Activated CD4-positive, CD25-positive, alpha-beta regulatory T cell (primary cell): ENCODE data around the gene PRR35.

Experiments
- DNase-seq, 4 experiments: peaks; one replicate each; lab custom pipeline; 2025; lab: John Stamatoyannopoulos, UW

The PRR35 gene

DNA sequence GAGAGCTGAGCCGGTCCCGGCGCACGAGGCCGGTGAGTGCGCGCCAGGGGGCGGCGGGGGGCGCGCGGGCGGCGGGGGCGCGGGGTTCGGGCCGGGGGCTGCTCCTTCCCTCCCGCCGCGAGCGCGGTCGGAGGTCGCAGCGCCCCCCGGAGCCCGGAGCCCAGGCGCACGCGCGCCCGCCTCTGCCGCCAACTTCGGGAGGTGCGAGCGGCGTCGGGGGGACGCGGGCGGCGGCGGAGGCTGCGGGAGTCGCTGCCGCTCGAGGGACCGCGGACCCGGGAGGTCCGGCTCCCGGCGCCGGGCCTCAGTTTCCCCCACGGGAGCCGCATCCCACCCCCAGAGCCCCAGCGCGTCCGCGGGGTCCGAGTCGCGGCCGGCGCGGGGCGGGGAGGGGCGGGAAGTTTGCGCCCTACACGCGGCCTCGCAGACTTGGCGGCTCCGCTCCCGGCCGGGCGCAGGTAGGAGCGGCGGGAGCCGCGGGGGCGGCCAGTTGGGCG lies at the start of gene PRR35:
Gene PRR35, plus strand, starts transcription at position 191 of the 497 bp plus-strand sequence. CDS start 2,901 bp downstream, outside the sequence.
- DNase-seq: no peak

DNA sequence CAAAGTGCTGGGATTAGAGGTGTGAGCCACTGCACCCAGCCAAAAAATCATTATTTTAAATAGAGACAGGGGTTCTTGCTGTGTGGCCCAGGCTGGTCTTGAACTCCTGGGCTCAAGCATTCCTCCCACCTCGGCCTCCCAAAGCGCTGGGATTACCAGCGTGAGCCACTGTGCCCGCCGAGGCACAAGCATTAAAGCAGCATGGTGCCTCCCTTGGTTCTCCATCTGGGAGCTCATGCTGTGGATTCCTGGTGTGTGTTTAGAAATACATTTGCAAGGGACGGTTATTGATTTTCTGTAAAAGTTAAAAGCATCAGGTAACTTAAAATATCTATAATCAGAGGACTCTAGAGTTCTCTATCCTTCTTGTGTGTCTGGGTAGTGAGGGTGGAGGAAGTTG lies 47.4 kb upstream of the PRR35 start:
- DNase-seq: no peak

DNA sequence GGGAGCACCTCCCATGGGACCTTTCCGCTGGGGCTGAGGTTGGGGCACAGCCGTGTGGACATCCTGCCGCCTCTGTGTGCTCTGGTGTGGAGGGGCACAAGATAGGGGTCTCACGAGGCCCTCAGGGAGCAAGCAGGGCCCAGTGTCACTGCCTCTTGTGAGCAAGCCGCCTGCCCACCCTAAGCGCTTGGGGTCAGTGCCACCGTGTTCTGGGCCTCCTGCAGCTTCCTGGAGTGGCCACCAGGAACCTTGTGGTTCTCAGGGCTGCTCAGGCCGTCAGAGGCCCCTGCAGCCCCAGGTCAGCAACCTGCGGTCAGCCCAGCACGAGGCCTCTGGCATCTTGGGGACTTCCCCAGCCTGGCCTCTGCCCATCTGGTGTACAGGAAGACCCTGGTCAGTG lies 46.2 kb upstream of the PRR35 start:
- DNase-seq: no peak

DNA sequence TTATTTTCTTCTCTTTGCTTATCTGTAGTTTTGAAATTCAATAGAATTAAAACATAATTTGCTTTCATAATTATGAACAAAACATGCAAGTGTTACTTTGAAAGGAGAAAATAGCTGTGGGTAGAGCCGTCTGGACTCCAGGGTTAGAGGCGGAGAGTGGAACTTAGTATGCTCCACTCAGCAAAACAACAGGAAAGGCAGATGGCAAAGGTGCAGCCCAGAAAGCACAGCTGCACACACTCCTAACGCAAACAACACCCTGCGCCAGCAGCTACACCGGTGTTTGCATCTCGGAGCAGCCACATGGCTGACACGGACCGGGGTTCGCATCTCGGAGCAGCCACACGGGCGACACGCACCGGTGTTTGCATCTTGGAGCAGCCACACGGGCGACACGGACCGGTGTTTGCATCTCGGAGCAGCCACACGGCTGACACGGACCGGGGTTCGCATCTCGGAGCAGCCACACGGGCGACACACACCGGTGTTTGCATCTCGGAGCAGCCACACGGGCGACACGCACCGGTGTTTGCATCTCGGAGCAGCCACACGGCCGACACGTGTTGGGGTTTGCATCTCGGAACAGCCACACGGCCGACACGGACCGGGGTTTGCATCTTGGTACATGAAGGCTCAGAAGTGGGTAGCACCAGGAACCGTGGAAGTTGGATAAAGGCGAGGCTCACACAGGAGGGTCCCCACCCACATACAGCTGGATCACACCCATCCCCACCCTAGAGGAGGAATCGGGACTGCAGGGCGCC lies 44.8 kb upstream of the PRR35 start:
- no peak for DNase-seq

DNA sequence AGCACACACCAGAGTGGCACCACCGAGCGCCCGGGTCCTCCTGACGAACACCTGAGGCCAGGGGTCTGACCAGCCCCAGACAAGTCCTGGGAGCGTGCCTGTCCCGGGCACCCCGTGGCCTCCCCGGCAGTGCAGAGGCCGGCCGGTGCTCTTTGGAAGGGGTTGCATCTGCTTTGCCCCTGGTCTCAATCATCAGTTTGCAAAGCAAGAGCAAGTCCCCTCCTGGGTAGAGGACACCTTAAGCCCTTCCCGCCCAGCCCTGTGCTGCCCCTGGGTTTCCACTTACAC lies 44.3 kb upstream of the PRR35 start:
- DNase-seq: no peak

DNA sequence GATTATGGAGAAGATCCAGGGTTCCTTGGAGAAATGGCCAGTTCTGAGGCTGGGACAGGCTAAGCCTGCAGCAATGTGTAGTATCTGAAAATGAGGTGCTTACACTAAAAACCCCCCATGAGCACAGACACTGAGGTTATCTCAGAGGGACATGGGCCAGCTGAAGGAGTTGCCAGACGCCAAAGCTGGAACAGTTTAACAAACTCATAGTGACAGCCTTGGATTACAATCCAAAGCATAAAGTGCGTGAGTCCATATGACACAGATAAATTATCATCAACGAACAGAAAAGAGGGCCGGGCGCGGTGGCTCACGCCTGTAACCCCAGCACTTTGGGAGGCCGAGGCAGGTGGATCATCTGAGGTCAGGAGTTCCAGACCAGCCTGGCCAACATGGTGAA lies 43.9 kb upstream of the PRR35 start:
- no peak for DNase-seq

DNA sequence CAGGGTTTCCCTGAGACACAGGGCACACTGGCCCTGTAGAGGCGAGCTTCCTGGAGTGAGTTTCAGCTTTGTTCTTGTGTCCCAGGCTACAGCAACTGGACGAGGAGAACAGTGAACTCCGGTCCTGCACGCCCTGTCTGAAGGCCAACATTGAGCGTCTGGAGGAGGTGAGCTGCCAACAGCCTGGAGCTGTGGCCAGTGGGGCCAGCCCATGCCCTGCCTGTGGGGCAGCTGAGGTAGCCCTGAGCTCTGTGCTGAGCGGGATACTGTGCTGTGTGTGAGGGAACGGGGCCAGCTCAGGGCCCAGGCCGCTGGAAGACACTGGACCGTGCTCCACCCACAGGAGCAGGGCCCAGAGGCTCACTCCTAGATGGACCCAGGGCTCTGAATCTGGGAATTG lies 41.3 kb upstream of the PRR35 start:
- DNase-seq: no peak

DNA sequence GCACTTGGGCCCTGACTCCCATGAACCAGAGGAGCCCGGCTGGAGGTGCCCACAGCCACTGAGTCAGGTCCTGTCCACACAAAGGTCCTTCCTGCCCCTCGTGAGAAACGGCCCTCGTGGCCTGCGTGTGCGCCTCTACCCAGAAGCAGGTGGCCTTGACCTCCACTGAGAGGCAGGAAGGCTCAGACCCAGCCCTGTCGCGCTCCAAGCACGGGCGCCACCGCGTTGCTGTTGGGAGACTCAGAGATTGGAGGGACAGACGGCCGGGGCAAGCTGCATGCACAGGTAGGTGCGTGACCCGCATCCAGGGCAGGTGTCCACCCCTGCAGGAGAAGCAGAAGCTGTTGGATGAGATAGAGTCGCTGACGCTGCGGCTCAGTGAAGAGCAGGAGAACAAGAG lies 40.8 kb upstream of the PRR35 start:
- no peak for DNase-seq

DNA sequence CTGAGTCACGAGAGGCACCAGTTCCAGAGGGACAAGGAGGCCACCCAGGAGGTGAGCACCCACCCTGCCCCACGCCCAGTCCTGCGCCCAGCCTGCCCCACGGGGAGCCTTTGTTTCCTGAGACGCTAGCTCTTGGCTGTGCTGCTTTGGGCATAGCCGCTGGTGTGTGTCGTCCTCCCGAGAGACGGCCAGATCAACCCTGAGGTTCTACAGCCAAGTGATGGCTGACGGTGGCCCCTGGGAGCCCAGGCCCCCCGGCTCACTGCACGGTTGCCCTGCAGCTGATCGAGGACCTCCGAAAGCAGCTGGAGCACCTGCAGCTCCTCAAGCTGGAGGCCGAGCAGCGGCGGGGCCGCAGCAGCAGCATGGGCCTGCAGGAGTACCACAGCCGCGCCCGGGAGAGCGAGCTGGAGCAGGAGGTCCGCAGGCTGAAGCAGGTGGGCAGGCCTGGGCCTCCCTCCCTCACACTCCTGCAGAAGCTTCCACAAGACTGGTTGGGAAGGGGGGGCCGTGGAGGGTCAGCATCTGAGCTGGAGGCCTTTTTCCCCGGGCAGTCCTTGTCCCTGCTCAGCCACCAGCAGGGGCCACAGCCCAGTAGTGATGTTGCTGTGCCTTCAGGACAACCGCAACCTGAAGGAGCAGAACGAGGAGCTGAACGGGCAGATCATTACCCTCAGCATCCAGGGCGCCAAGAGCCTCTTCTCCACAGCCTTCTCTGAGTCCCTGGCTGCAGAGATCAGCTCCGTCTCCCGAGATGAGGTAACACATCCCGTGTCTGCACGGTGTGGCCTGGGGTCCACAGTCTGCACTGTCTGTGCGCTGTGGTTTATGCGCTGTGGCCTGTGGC lies 40.1 kb upstream of the PRR35 start:
- no peak for DNase-seq

DNA sequence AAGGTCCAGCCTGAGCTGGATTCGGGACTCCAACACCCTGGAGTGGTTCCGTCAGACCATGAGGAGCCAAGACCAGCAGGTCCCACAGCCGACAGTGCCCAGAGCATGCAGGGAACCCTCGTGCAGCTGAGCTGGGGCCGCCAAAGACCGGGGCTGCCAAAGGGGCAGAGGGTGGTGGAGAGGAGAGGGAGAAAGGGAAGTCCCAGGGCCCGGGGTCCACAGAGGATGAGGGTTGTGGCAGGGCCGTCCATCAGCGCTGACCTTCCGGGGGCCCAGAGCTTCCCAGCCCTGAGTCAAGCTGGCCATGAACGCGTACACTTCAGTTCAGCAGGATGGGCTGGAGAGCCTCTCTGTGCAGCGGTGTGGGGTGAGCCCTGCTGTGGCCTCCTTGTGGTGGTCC lies 39.3 kb upstream of the PRR35 start:
- DNase-seq: no peak

DNA sequence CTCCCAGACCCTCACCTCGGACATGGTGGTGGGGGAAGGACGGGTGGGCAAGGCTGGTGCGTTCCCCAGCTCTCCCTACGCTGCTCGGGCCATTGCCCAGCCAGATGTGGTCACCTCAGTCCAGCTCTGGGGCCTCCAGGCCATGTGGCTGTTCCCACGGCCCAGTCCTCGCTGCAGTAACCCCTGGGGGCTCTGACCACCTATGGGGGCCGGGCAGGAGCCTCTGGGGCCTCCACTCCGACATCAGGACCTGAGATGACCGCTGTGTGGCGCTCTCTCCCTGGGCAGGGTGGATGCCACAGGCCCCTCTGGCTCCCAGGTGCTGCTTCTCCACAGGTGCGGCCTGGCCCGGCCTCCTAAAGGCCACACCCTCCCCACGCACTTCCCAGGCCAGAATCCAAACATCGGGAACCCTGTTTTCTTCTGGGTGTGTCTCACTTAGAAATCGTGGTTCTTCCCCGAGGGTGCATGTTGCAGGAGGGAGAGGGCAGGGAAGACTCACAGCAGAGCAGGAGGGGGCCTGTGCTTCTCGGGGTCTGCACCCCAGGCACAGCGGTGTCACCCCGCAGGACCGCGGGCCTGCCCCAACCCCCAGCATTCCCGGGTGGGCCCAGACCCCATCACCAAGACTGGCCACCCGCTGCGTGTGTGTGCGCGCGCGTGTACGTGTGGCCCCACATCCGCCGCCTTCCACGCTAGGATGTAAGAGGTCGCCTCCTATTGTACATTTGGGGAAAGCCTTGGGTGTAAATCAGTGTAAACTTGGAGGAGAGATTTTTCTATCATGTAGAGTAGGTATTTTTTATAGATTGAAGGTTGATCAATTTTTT lies 38.6 kb upstream of the PRR35 start:
- no peak for DNase-seq

DNA sequence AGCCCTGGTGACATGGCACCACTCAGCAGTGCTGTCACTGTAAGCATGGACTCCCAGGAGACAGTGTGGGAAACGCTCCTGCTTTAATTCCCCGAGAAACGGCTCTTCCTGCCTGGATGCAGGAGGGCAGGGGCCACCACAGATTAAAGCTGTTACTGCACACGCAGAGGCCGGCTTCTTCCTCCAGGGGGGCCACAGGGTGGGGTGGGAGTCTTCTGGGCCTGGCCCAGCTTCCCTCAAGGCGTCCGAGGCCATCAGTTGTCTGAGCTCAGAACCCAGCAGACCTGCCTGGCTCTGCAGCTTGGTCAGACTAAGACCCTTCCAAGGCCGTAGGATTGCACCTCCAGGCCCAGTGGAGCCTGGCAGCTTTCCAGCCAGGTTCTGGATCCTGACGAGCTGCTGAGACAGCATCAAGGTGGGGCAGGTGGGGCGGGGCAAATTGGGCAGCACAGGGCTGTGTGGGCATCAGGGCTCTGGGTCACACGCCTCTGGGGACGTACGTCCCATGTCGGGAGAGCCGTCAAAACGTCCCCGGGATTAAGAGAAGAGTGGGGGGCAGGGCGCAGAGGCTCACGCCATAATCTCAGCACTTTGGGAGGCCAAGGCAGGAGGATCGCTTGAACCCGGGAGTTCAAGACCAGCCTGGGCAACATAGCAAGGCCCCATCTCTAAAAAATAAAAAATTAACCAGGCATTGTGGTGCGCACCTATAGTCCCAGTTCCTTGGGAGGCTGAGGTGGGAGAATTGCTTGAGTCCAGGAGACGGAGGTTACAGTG lies 37.7 kb upstream of the PRR35 start:
- DNase-seq: no peak

DNA sequence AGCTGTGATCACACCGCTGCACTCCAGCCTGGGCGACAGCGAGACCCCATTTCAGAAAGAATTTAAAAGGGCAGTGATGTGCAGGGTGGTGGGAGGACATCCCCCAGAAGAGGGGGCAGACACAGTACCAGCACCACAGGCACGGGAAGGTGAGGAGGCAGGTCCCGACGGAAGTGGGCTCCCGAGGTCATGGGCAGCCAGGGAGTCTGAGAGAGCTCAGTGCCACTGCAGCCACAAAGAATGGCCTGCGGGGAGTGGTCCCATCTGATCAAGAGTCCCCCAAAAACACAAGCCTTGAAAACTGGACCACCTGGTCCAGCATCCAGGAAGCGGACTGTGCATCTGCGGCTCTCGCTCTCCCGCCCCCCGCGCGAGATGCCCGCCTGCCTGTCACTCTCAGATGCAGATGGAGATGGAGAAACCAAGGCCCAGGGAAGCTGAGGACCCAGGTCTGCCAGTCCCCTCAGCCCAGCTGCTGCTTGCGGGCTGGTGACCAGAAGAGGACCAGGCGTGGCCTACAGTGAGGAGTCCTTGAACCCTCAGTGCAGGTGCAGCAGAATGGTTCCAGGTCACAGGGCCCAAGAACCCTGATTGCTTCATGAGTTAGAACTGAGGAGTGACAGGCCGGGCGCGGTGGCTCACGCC lies 37.0 kb upstream of the PRR35 start:
- no peak for DNase-seq

DNA sequence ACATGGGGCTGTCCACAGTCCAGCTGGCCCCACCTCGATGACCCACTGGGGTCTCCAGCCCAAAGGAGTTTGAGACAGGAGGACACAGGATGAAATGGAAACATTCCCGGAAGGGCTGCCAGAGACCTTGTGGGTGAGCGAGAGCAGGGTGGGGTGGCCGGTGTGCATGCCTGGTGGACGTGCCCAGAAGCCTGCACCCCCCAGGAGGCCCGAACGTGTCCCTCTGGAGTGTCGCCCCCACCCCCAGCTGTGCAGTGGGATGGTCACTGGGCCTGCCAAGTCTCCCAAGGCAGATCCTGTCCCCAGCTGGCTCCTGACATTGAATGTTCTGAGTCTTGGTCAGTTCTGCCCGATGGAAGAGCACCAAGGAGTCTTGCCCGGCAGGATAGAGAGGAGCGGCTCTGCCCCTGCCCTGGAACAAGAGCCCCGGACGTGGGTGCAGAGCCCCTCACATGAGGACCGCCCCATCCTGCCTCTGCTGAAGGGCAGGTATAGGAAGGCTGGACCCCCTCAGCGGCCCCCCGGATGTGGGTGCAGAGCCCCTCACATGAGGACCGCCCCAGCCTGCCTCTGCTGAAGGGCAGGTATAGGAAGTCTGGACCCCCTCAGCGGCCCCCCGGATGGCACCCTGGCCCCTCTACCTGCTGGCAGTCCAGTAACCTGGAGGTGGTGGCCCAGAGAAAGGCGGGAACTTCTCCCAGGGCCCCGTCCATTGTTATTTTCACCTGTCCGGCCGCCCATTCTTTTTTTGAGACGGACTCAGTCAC lies 35.7 kb upstream of the PRR35 start:
- no peak for DNase-seq

DNA sequence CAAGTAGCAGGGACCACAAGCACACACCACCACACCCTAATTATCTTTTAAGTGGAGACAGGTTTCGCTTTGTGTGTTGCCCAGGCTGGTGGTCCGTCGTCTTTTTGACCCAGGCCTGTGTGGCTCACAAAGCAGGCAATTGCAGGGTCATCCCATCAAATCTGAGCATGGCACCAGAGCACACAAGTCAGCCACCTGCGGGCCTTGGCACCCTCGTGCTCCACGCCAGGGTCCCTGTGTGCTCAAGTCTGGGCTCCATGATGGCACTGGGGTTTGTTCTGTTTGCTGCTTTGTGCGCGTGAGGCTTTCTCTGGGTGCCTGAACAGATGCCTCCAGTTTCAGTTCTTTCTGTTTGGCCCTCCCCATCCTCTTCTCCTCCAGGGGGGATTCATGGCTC lies 35.1 kb upstream of the PRR35 start:
- DNase-seq: no peak

DNA sequence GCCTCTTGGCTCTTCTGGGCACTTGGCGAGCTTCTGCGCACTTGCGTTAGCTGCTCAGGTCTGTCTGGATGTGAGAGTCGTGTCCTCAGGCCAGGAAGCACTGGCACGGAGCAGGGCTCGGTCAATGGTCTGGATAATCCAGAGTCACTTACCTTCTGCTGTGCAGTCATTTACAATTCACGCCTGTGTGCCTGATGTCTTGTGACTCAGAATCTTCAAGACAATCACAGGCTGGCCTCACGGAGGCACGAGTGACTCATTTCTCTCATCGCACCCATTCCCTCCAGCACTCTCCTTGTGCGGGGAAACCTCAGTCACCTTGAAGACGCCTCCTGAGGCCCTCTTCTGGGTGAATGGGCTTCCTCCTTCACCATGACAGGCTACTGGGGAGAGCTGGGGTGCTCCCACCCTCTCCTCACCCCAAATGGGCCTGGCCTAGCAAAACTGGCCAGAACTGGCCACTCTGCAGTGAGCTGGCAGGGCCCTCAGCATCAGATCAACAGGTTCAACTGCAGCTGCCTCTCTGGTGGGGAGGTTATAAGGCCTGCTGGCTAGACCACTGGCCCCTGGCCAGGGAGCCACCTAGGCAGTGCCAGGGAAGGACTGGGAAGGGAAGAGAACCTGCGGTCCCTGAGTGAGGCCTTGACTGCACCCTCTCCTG lies 34.5 kb upstream of the PRR35 start:
- peak in 2 of 4 experiments; percentile 47 to 48 for DNase-seq

DNA sequence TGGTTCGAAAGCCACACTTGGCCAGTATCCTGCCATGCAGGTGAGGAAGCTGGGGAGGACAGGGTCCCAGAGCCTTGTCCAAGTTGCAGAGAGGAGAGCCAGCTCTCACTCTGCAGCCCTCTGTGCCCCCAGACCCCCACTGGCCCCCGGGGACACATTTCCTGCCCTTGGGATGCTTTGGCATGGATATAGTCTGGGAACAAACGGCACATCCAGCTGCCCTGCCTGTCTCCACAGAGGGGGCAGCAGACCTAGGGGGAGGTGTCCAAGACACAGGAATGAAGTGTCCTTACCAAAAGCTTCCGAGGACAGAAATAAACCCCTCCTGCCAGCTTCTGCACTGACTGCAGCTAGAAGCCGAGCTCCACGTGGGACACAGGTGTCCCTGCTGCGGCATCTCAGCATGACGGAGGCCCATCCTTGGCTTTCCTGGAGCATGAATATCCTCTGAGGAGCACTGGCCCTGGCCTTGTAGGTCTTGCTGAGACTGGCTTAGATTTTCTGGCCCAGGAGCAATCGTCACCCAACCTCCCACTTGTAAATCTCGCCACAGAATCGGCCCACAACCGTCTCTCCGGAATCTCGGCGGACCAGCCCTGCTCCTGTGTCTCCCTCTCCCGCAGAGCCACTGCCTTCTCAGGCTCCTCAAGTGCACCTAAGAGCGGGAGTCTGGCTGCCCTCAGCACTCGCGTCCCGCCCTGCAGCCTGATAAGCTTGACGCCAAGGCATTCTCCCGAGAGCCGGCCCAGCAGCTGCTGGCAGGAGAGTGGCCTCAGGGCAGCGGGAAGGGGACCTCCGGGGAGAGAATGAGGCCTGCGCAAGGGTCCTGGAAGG lies 33.8 kb upstream of the PRR35 start:
- DNase-seq: no peak

DNA sequence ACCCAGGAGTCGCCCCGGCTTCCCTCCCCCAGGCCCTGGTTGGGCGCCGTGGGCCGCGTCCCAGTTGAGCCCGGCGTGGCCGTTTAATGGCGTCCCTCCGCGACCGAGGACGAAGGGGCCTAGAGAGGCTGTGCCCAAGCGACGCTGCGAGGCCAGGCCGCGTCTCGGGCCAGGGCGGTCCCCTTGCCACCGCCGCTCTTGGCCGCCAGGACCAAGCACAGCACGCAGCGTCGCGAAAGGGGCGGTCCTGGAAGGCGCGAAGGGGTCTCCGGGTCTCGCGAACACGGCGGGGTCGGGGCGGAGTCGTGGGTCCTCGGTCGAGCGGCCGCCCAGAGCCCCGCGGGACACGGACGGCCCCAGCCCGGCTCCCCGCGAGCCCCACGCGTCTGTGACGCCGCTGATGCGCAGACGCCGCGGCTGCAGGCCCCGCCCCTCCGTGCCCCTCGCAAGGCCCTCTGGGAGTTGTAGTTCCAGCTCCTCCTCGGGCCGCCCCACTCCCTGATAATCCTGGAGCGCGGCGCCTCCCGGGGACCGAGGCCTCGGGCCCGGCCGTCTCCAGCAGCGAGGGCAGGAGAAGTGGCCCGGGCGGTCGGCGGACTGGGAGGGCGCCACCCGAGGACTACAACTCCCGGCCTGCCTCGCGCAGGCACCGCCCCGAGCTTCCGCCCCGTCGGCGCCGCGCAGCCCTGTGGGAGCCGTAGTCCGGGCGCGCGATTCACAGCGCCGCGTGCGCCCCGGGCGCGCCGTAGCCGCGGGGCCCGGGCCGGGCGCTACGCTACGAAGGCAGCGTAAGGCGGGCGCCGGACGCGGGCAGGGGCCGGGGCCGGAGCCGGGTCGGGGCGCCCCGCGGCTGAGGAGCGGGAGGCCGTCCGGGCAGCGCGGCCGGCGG lies 32.9 kb upstream of the PRR35 start, which contains the start of gene CAPN15:
Gene CAPN15, plus strand, starts transcription at position 698 of the 889 bp plus-strand sequence. CDS start 19,127 bp downstream, outside the sequence.
- peak; percentile 79 to 86 (median 84) for DNase-seq
